HG03520 (cell line): ENCODE data around the gene MGA.

ENCODE experiments used
- ATAC-seq: cut with Tn5 transposase; IDR thresholded peaks from one replicate; pipeline ENCODE4 v1.9.1; 2021; ENCODE audit warnings: mild to moderate bottlenecking, moderate library complexity; ENCODE audit not compliant: unreplicated experiment

Gene MGA

DNA sequence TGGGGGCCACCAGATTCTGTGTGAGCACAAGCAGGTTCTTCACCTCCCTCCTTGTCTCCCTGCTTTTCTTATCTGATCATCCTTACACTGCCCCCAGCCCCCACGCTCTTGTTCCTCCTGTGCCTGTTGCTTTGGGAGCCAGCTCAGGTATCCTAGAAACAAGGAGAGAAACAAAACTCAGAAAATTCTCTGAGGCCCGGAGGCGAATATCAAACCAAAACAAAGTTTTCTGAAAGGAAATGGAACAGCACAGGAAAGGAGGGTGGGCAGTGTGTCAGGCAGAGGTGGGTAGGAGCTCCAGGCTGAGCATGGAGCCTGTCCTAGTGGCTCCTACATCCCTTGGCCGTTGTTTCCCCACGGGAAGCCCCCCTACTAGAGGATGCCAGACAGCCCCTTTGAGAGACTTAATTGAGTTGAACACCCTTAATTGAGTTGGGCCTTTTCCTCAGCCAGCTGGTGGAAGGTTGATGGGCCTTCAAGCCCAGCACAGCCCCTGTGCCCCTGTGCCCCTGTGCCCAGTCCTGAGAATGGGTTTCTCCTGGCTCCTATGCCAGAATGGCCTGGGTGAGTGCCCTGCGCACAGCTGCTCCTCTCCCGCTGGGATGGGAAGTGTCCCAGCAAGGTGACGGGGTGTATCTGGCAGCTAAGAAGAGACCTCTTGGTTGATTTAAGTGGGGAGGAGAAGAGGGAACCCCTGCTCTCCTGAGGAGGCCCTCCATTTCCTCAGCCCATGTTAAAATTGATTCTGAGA lies 144.9 kb downstream of the MGA start:
- no peak for ATAC-seq

DNA sequence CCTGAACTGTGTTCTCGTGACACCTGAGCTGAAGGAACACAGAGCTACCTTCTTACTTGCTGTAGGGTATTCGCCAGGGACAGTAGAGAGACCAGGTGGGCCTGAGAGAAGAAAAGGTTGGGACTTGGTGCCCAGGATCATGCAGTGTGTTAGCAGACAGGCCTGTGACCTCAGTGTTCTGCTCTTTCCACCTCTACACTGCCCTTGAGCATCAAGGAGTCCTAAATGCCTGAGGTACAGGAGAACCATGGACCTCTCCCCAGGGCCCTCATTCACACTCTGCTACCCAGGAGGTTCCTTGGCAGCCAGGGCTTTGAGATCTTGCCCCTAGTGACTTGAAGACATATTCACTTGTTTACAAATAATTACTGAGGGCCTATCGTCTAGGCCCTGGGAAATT lies 145.5 kb downstream of the MGA start:
- no peak for ATAC-seq

DNA sequence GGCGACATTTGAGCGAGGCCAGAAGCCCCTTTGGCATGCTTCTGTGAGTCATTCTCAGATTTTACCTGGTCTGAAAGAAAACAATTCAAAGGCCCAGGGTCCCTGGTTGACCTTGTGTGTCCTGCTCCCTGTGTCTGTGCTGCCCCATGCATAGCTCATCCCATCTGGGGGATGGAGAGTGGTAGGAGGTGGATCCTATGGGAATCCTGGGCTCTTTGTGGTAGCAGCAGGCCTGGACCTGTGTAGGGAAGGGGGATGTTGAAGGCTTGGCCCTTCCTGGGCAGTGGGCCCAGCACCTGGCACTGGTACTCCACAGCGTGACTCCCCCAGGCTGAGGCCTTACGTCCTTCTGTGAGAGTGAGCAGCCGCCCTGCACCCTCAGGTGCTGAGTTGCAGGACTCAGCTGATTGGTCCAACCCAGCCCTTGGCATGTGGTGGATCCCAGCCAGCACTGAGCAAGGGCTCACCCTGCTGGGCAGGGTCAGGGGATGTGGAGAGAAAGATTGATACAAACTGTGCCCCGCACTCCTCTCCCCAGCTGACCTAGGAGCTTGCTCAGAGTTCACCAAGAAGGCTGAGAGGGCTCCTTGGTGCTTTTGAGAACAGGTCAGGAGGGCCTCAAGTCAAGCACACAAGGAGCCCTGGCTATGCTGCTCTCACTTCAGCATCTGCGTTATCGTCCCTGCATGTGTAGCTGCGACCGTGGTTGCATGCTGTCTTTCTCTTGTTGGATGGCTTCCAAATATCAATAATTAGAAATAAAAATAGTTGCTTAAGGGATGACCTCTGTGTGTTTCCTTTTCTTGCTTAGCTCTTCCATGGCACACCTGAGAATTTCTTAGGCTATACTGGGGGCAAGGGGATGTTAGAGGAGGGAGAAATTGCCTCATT lies 146.3 kb downstream of the MGA start:
- ATAC-seq = no peak

DNA sequence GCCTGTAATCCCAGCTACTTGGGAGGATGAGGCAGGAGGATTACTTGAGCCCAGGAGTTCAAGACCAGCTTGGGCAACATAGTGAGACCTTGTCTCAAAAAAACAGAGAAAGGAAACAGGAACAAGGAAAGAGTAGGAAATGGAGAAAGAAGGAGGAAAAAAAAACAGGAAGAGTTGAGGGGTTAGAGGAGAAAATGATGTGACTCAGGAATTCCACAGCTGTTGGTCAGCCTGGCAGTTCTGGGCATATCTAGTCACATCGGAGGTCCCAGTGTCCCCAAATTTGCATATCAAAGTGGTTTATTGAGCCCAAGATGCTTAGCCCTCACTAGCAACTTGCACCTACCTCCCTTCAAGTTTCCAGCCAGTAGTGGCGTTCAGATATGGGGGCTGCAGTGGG lies 148.9 kb downstream of the MGA start:
- ATAC-seq = no peak

DNA sequence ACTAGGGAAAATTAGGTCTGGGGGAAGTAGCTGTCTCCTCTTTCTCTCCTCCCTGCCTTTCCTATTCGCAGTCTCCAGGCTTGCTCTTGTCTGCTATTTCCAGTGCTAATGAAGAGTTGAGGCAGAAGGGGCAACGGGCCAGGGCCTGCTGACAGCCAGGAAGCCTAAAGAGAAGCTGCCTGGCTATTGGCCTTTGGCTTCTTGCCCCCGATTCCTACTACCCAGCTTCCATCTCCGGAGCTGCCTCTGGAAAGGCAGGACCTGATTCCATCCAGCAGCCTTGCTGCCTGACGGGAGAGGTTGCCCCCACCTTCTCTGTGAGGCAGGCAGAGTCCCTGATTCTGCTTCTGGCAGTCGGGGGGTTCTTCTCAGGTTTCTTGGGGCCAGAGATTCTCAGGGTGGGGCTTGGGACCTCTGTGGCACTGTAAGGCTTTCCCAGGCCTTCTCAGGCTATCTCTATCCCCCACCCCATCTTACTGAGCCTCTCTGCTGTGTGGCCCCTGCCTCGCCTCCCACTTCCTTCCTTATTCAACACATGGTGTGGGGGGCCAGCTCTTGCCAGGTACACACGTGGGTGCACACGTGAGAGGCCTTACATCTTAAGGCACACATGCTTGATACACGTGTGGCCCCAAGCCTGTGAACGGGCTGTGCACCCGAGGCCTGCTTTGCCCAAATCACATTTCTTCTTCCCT lies 149.5 kb downstream of the MGA start:
- no peak for ATAC-seq

DNA sequence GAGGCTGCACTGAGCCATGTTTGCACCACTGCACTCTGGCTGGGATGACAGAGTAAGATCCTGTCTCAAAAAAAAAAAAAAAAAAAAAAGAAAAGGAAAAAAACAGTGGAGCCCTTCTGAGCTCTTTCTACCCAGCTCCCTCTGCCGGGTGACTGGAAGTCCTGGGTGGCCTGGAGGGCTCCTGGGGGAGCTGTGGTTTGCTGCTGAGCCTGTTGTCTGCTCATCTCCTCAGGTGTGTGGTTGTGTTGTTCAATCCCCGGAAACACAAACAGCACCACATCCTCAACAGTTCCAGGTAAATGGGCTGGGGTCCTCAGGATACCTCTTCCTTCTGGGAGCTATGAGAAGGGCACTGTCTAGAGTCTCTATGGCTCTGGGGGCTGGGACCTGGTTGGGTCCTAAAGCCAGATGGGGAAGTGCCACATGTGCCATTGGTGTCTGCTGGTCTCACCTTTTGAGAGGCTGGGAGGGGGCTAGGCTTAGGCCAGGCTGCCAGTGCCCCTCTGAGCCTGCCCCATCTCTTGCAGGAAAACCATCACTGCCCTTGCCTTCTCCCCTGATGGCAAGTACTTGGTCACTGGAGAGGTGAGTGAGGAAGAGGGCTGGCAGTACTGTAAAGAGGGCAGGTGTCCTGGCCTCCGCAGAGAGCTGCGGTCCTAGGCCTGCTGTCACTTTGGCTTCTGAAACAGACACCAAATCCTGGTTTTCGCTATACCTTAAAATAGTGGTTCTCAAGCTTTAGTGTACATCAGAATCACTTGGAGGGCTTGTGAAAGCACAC lies 150.6 kb downstream of the MGA start:
- ATAC-seq = no peak

DNA sequence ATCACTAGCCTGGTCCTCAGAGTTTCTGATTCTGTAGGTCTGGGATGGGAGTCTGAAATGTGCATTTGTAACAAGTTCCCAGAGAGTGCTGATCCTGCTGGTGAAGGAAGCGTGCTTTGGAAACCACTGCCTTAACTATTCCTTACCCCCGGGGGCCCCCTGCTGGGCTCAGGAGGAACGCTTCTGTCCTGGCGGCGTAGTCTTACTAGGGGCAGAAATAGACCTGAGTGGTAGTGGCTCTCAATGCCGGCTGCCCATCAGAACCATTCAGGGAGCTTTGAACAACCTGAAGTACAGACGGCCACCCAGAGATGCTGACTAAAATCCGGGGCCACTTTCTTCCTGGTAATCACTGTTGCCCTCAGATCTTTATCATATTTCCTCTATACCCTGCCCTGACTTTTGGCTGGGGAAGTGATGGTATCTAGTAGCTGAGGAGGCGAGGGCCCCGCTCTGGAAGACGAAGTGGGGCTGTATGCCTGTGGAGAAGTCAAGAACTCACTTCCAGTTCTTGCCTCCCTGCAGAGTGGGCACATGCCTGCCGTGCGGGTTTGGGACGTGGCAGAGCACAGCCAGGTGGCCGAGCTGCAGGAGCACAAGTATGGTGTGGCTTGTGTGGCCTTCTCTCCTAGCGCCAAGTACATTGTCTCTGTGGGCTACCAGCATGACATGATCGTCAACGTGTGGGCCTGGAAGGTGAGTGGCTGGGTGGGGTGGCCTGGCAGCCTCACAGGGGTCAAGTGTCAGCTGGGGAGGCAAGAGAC lies 151.4 kb downstream of the MGA start:
- no peak for ATAC-seq

DNA sequence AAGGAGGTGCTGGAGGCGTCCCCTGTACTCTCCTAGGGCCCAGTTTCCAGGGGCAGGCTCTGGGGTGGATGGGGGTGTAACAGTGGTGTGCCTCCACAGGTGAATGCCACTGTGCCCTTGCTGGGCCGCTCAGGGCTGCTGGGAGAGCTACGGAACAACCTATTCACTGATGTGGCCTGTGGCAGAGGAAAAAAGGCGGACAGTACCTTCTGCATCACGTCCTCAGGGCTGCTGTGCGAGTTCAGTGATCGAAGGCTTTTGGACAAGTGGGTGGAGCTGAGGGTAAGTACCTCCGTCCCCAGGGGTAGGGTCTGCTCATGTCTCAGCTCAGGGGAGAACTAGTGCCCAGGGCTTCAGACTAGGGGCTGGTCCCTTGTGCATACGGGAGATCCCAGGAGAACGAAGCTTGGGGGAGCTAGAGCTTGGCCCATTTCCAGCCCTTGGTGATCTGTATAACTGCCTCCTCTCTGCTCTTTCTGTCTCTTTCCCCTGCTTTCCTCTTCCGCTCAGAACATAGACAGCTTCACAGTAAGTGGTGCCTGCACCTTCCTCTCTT lies 152.7 kb downstream of the MGA start:
- ATAC-seq = no peak

DNA sequence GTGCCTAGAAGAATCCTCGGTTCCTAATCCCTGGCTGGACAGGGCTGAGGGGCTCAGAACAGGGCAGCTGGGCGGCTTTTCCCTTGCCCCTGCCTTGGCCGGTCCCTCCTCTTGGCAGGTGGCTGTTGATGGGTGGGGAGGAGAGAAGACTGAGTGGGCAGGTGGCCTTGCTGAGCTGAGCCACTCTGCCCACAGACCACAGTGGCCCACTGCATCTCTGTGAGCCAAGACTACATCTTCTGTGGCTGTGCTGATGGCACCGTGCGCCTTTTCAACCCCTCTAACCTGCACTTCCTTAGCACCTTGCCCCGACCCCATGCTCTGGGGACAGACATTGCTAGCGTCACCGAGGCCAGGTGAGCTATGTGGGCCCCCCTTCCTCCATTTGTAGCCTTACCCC lies 153.2 kb downstream of the MGA start:
- ATAC-seq = no peak

DNA sequence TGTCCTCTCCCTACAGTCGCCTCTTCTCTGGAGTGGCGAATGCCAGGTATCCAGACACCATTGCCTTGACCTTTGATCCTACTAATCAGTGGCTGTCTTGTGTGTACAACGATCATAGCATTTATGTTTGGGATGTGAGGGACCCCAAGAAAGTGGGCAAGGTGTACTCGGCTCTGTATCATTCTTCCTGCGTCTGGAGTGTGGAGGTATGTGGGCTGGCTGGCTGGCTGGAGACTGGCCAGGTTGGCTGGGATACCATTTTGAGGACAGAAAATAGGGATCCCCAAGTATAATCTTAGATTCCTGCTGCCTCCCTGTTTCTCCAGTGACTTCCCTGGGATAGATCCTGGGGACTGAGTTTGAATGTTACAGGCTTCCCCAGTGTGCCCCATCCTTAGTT lies 154.3 kb downstream of the MGA start:
- no peak for ATAC-seq

DNA sequence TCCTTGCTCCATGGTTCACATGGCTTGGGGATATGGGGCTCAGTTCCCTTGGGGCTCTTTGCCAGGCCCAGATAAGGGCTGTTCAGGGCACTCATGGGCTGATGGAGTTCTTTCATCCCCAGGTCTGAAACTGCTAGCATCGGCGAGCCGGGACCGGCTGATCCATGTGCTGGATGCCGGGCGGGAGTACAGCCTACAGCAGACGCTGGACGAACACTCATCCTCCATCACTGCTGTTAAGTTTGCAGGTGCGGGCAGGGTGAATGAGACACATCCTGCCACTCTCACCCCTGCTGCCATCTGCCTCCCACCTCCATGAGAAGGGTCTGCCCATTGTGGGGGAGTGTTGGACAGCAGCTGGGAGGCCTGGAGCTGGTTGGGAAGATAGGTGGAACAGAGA lies 156.6 kb downstream of the MGA start:
- no peak for ATAC-seq

DNA sequence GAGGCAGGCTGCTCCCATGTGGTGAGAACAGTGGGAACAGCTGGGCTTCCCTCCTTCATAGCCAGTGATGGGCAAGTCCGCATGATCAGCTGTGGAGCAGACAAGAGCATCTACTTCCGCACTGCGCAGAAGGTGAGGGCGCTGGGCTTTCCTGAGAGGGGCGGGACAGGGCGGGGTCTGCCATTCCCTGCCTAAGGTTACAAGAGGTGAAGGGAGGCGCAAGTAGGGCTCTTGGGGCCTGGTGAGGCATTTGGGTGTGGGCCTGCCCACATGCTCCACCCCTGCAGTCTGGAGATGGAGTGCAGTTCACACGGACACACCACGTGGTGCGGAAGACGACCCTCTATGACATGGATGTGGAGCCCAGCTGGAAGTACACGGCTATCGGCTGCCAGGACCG lies 157.1 kb downstream of the MGA start:
- ATAC-seq = no peak

DNA sequence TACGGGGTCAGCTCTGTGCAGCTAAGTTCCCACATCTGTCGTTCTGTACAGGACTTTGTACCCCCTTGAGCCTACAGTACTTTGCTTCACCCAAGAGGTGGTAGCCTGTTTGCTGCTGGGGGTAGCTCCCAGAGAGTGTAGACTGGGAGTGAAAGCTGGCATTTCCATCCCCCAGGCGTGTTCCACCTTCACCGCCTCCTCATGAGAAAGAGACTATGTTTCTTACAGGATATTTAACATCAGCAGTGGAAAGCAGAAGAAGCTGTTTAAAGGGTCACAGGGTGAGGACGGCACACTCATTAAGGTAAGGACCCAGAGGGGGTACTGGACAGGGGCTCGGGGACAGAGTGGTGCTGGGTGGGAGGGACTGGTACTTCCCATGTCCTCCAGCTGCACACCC lies 157.6 kb downstream of the MGA start:
- no peak for ATAC-seq

DNA sequence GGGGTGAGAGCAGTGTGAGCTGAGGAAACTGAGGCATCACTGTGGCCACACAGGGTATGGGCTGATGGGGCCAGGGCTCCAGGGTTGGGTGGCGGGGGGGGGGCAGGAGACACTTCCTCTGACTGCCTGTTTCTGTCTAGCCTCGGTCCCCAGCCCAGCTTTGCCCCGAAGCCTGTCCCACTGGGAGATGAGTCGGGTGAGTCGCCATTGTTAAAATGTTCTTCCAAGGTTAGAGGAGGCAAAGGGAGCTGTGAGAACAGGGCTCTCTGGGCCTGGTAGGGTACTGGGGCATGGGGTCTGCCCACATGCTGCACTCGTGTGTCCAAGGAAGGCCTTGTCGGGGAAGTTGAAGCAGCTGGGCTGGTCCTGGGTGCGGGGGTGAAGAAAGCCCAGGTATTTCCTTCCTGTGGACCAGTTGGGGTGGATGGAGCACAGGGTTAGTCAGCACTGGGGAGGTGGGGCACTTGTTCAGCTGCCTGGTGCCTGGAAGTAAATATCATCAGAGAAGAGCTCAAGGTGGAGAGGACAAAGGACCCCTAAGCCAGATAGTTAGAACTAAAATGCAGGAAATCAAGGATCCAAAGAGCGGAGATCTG lies 159.3 kb downstream of the MGA start:
- ATAC-seq = no peak

DNA sequence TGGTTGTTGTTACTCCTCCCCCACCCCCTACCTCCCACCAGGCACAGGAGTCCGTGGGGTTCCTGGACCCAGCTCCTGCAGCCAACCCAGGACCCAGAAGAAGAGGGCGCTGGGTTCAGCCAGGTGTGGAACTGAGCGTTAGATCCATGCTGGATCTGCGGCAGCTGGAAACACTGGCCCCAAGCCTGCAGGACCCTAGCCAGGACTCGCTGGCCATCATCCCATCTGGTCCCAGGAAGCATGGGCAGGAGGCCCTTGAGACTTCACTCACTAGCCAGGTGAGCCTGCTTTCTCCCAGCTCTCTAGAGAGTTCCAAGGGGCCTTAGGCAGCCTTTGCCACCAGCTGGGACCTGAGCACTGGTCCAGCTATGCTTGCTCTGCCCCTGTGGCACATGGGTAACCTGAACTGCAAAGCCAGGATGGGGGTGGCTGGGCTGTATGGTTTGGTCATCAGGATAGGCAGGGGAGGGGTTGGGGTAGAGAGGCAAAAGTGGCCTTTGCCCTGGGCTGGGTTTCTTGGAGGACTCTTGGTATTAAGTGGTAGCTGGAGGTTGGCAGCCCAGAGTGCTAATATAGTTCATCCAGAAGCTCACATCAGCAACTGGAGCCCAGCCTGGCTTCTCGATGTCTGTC lies 160.7 kb downstream of the MGA start:
- no peak for ATAC-seq

DNA sequence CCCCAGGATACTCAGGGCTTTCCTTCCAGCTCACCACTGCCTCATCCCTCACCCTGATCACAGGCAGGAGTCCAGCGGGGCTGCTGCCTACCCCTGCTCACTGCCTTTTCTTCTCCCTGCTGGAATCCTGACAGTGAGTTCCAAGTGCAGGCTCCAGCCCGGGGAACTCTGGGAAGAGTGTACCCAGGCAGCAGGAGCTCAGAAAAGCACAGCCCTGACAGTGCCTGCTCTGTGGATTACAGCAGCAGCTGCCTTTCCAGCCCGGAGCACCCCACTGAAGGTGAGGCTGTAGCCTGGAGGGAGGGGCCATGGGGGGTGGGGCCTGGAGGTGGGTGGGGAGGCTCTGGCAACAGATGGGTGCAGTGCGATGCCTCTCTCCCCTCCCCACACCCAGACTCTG lies 161.6 kb downstream of the MGA start:
- no peak for ATAC-seq

DNA sequence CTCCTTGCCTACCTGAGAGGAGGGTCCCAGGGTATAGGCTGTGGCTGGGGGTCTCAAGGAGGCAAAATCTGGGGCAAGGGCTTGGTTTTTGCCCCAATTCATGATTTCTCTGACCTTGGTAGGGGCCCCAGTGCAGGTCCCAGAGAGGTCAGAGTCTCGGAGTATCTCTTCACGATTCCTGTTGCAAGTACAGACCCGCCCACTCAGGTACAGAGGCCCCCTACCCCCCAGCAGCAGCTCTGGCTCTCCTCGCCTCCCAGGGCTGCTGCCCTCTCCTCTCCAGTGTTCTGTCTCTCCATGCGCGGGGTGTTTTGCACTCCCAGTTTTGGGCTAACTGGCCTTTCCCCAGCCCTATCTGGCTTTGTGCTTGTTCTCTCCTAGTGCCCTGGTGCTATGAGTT lies 162.3 kb downstream of the MGA start:
- no peak for ATAC-seq
